Ascending aorta (tissue), 2 donors: Measurements from ENCODE around the gene MFAP1. TPM values are rescaled to one million over a fixed set of nuclear protein-coding genes. Genes with fewer than 3 reads are reported as not detected.
"Not testable (repeated sequence)": the region's sequence is repeated elsewhere in the genome, so short reads cannot be mapped to it uniquely, and the experiment has no call there.

Source experiments
- DNase-seq, 2 donors: peaks; one replicate each; pipeline ENCODE4 v3.0.0-alpha.2; 2019; ENCODE audit warnings: low spot score in 2 of 2
- H3K27ac ChIP-seq, 2 donors: fragments of 200-600 bp; sonication (generic); one replicate each; pipeline ENCODE4 v1.5.1; 2016 to 2017; ENCODE audit warnings: mild to moderate bottlenecking in 1 of 2
- H3K27me3 ChIP-seq: fragments of 200-600 bp; sonication (generic); one replicate; pipeline ENCODE4 v1.5.1; 2017
- H3K36me3 ChIP-seq, 2 donors: fragments of 200-600 bp; sonication (generic); one replicate each; pipeline ENCODE4 v1.5.1; 2016
- H3K4me1 ChIP-seq, 2 donors: fragments of 200-600 bp; sonication (generic); one replicate each; pipeline ENCODE4 v1.5.1; 2016 to 2017; ENCODE audit warnings: mild to moderate bottlenecking in 1 of 2
- H3K4me3 ChIP-seq, 2 donors: fragments of 200-600 bp; sonication (generic); one replicate each; pipeline ENCODE4 v1.5.1; 2016 to 2017; ENCODE audit warnings: mild to moderate bottlenecking in 1 of 2
- H3K9me3 ChIP-seq, 2 donors: fragments of 200-600 bp; sonication (generic); one replicate each; pipeline ENCODE4 v1.5.1; 2016
- intact Hi-C: fragments of 100-400 bp; cut with DNase I; formaldehyde crosslinking; loops from one replicate; pipeline ENCODE4 v1.15.1; 2023
- total RNA-seq: library from RNA; depleted of rRNA; stranded (reverse); fragments of >200 nt; gene quantifications from one replicate; pipeline ENCODE4 v1.1.0, GENCODE V29; 2016
- TF ChIP-seq, protein P1 (sequence below), 3 experiments: fragments of 200-600 bp in 2 of 3; fragments of 450-650 bp in 1 of 3; sonication (generic) in 2 of 3; IDR thresholded peaks; one replicate each; pipeline ENCODE4 v1.5.1; 2016 to 2019; ENCODE audit warnings: antibody characterized with exemption in 3 of 3, mild to moderate bottlenecking in 1 of 3, moderate library complexity in 1 of 3

MFAP1 gene
- total RNA-seq, 1 donor from 2014 or later: 14.8 TPM

DNA sequence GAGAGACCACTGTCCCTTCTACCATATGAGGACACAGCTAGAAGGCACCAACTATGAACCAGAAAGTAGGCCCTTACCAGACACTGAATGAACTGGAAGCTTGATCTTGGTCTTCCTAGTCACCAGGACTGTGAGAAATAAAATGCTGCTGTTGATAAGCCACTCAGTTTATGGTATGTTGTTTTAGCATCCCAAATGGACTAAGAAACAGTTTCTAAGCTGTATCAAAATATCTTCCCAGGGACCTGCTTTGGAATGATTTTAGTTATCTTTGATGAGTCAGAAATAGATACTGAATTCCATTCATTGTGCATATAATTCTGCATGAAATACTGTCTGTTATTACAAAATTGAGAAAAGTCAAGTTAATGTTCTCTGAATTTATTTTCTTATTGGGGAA lies 20.9 kb upstream of the MFAP1 start:
- H3K4me3 ChIP-seq: no peak overlapping the region
- DNase-seq: no peak
- no peak overlapping the region for H3K27ac ChIP-seq
- no peaks in the 10 kb centered on the region for H3K4me1 ChIP-seq
- intact Hi-C loops: no loop called here
- H3K9me3 ChIP-seq: no peaks in the 10 kb centered on the region
- no peaks in the 10 kb centered on the region for H3K27me3 ChIP-seq
- TF ChIP-seq, protein P1, sequence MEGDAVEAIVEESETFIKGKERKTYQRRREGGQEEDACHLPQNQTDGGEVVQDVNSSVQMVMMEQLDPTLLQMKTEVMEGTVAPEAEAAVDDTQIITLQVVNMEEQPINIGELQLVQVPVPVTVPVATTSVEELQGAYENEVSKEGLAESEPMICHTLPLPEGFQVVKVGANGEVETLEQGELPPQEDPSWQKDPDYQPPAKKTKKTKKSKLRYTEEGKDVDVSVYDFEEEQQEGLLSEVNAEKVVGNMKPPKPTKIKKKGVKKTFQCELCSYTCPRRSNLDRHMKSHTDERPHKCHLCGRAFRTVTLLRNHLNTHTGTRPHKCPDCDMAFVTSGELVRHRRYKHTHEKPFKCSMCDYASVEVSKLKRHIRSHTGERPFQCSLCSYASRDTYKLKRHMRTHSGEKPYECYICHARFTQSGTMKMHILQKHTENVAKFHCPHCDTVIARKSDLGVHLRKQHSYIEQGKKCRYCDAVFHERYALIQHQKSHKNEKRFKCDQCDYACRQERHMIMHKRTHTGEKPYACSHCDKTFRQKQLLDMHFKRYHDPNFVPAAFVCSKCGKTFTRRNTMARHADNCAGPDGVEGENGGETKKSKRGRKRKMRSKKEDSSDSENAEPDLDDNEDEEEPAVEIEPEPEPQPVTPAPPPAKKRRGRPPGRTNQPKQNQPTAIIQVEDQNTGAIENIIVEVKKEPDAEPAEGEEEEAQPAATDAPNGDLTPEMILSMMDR (IDR thresholded peaks at IDR 0.05): no peak
- peaks cover 0 to 11% of the 10 kb centered on the region in 2 donors for H3K36me3 ChIP-seq

DNA sequence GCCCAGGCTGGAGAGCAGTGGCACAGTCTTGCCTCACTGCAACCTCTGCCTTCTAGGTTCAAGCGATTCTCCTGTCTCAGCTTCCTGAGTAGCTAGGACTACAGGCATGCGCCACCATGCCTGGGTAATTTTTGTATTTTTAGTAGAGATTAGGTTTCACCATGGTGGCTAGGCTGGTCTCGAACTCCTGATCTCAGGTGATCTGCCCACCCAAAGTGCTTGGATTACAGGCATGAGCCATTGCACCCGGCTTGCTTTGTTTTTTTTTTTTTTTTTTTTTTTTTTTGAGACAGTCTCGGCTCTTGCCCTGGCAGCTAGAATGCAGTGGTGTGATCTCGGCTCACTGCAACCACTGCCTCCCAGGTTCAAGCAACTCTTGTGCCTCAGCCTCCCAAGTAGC lies 8.0 kb upstream of the MFAP1 start:
- intact Hi-C loops, H3K9me3 ChIP-seq, H3K27ac ChIP-seq, H3K4me1 ChIP-seq, H3K4me3 ChIP-seq, H3K27me3 ChIP-seq, H3K36me3 ChIP-seq, DNase-seq: not testable (repeated sequence)

DNA sequence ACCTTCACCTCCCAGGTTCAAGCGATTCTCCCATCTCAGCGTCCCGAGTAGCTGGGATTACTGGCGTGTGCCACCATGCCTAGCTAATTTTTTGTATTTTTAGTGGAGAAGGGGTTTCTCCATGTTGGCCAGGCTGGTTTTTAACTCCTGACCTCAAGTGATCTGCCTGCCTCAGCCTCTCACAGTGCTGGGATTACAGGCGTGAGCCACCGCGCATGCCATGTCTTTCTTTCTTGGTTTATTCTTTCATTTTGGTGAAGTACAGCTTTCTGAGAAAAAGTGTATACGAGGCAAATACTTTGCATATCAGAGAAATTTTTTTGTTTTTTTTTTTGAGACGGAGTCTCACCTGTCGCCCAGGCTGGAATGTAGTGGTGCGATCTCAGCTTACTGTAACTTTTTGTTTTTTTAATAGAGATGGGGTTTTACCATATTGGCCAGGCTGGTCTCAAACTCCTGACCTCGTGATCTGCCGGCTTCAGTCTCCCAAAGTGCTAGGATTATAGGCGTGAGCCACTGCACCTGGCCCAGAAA lies 7.1 kb upstream of the MFAP1 start:
- not testable (repeated sequence) for H3K27me3 ChIP-seq

DNA sequence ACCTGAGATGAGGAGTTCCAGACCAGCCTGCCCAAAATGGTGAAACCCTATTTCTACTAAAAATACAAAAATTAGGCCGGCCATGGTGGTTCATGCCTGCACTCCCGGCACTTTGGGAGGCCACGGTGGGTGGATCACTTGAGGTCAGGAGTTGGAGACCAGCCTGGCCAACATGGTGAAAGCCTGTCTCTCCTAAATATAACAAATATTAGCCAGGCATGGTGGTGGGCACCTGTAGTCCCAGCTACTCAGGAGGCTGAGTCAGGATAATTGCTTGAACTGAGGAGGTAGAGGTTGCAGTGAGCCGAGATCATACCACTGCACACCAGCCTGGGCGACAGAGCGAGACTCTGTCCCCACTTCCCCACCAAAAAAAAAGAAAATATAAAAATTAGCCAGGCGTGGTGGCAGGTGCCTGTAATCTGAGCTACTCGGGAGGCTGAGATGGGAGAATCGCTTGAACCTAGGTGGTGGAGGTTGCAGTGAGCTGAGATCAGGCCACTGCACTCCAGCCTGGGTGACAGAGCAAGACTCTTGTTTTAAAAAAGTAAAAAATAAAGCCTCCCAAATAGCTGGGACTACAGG lies 6.3 kb upstream of the MFAP1 start:
- H3K4me1 ChIP-seq, H3K27ac ChIP-seq, H3K36me3 ChIP-seq, intact Hi-C loops, H3K9me3 ChIP-seq, H3K27me3 ChIP-seq, H3K4me3 ChIP-seq, DNase-seq: not testable (repeated sequence)

More for the DNA sequence above, 7.1 kb upstream of the MFAP1 start:
- H3K4me1 ChIP-seq, H3K4me3 ChIP-seq, intact Hi-C loops, H3K27ac ChIP-seq, H3K36me3 ChIP-seq, DNase-seq, H3K9me3 ChIP-seq: not testable (repeated sequence)

DNA sequence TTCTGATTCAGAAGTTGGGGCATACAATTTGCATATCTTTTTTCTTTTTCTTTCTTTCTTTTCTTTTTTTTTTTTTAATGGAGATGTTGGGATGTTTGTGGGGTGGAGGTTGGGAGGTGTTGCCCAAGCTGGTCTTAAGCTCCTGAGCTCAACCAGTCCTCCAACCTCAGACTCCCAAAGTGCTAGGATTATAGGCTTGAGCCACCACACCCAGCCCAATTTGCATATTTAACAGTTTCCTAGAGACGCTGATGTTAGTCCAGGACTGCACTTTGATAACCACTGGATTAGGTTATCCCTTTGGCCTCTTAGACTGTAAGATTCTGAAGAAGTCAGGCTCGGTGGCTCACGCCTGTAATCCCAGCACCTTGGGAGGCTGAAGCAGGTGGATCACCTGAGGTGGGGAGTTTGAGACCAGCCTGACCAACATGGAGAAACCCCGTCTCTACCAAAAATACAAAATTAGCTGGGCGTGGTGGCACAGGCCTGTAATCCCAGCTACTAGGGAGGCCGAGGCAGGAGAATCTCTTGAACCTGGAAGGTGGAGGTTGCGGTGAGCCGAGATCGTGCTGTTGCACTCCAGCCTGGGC lies 5.6 kb upstream of the MFAP1 start:
- not testable (repeated sequence) for H3K27me3 ChIP-seq, H3K4me3 ChIP-seq, H3K9me3 ChIP-seq, H3K4me1 ChIP-seq, DNase-seq, H3K36me3 ChIP-seq, H3K27ac ChIP-seq
- intact Hi-C loops: loop anchor here (10.0 kb wide), 1 partner anchor 55 kb away; the partner anchor contains the start of gene ELL3

DNA sequence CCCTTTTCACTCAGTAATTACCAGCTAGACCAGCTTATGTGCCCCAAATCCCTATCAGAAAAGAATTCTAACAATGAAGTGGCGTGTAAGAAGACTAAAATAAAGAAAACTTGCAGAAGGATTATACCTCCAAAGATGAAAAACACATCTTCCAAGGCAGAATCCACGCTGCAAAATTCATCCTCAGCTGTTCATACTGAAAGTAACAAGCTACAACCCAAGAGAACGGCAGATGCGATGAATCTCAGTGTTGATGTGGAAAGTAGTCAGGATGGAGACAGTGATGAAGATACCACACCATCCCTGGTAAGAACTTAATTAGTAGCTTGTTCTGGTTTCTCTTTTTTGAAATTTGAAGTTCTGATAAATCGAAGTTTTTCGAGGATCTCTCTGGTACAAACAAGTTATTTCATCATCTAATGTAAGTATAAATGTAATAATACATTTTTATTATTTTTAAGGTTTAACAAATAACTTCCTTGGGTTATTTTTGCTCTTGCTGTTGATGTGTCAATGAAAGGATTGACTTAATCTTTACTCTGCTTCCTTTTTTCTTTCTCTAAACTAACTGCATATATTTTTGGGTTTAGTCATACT lies 3.7 kb upstream of the MFAP1 start:
- intact Hi-C loops: loop anchor here (10.0 kb wide), 1 partner anchor 53 kb away; the partner anchor contains the start of gene ELL3
- H3K27ac ChIP-seq: peak overlapping the region; percentile 24 to 80
- DNase-seq: no peak
- peak overlapping the region in 1 of 2 donors; percentile 74 for H3K4me3 ChIP-seq
- no peaks in the 10 kb centered on the region for H3K9me3 ChIP-seq
- H3K27me3 ChIP-seq: no peaks in the 10 kb centered on the region
- TF ChIP-seq, protein P1 (IDR thresholded peaks at IDR 0.05): no peak
- peaks cover 9 to 13% of the 10 kb centered on the region in 2 donors for H3K4me1 ChIP-seq
- H3K36me3 ChIP-seq: no peaks in the 10 kb centered on the region

DNA sequence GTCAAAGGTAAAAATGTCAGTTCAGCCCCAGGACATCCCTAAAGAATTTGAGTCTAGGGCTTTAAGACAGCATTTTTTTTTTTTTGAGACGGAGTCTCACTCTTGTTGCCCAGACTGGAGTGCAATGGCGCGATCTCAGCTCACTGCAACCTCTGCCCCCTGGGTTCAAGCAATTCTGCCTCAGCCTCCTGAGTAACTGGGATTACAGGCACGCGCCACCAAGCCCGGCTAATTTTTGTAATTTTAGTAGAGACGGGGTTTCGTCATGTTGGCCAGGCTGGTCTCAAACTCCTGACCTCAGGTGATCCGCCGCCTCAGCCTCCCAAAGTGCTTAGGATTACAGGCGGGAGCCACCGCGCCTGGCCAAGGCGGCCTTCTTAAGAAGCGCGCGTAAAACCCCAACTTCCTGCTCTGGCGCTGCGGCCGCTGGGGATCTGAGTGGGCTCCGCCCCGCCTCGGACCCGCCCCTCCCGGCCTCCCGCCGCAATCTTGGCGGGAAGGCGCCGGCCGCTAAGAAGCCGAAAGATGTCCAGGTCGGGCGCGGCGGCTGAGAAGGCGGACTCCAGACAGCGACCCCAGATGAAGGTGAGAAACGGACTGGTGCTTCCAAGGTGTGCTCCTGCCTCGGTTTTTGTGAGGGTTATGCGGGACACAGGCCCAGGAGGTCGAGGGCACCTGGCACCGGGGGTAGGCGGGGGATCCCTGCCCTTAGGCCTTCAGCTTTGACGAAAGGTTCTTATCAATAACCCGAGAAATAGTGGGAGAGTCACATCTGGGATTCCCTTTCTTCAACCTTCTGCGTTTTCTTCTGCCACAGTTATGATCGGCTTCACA lies 2.2 kb upstream of the MFAP1 start, which contains the start of gene WDR76:
WDR76 (plus strand) TSS at position 495 of the 834 bp plus-strand sequence; CDS start at position 526, 31 bp downstream.
- peaks cover 9 to 18% of the 10 kb centered on the region in 2 donors for H3K4me1 ChIP-seq
- intact Hi-C loops: loop anchor here (10.0 kb wide), 1 partner anchor 52 kb away; the partner anchor contains the start of gene ELL3
- H3K27me3 ChIP-seq: no peaks in the 10 kb centered on the region
- H3K36me3 ChIP-seq: no peaks in the 10 kb centered on the region
- H3K27ac ChIP-seq: peak within 1 kb of the TSS; percentile 60 to 80
- DNase-seq: peak; percentile 21 to 89
- TF ChIP-seq, protein P1 (IDR thresholded peaks at IDR 0.05): no peak
- H3K4me3 ChIP-seq: peak within 1 kb of the TSS; percentile 45 to 74
- no peaks in the 10 kb centered on the region for H3K9me3 ChIP-seq
